A673 (cell line): ENCODE data around the gene SEBOX. TPM values are rescaled to one million over a fixed set of nuclear protein-coding genes. Genes with fewer than 3 reads are reported as not detected.
A peak's percentile ranks its signal among the peaks of the same experiment; 100 is the strongest.

Experiments
- BruUV-seq: library from RNA; stranded (reverse); fragments of 400-500 nt; replicated peaks from 2 replicates; lab custom pipeline; 2021; lab: Mats Ljungman, UMichigan
- CTCF ChIA-PET: fragments of 300-600 bp; sonication (Branson Sonifier 250); formaldehyde crosslinking; loops from one replicate; lab custom pipeline; 2022; ENCODE audit warnings: antibody characterized with exemption; lab: Charles Lee
- POLR2A ChIA-PET: fragments of 300-600 bp; sonication (Branson Sonifier 250); formaldehyde crosslinking; loops from one replicate; lab custom pipeline; 2022; ENCODE audit warnings: antibody characterized with exemption; ENCODE audit not compliant: low non-redundant PET; lab: Charles Lee
- DNase-seq: peaks from one replicate; pipeline ENCODE4 v3.0.0-alpha.2; 2015; ENCODE audit warnings: low spot score
- H3K27ac ChIP-seq: fragments of 200-600 bp; sonication (generic); 2 replicates; pipeline ENCODE4 v1.5.1; 2016; ENCODE audit warnings: mixed run types, low read depth, mild to moderate bottlenecking, mixed read lengths, antibody characterized with exemption, low read length; ENCODE audit not compliant: poor library complexity, severe bottlenecking
- H3K27me3 ChIP-seq: fragments of 200-600 bp; sonication (generic); replicated peaks from 2 replicates; pipeline ENCODE4 v1.6.1; 2017; ENCODE audit warnings: mixed run types, low read depth, mild to moderate bottlenecking, mixed read lengths, antibody characterized with exemption, low read length; ENCODE audit not compliant: insufficient read depth, poor library complexity
- H3K36me3 ChIP-seq: fragments of 200-600 bp; sonication (generic); 2 replicates; pipeline ENCODE4 v1.6.1; 2016; ENCODE audit warnings: mixed run types, mild to moderate bottlenecking, mixed read lengths, antibody characterized with exemption, low read length; ENCODE audit not compliant: insufficient read depth, poor library complexity, severe bottlenecking
- H3K4me1 ChIP-seq: fragments of 200-600 bp; sonication (generic); 2 replicates; pipeline ENCODE4 v1.6.1; 2017; ENCODE audit warnings: mixed run types, mild to moderate bottlenecking, mixed read lengths, antibody characterized with exemption, low read length; ENCODE audit not compliant: insufficient read depth, poor library complexity, severe bottlenecking
- H3K4me3 ChIP-seq: fragments of 200-600 bp; sonication (generic); 2 replicates; pipeline ENCODE4 v1.5.1; 2016; ENCODE audit warnings: low read depth, mixed run types, mild to moderate bottlenecking, mixed read lengths, low read length; ENCODE audit not compliant: poor library complexity, severe bottlenecking
- H3K9me3 ChIP-seq: fragments of 200-600 bp; sonication (generic); 2 replicates; pipeline ENCODE4 v1.6.1; 2016; ENCODE audit warnings: mixed run types, low read depth, mild to moderate bottlenecking, mixed read lengths, antibody characterized with exemption, low read length; ENCODE audit not compliant: poor library complexity, severe bottlenecking
- CTCF ChIP-seq: fragments of 300-800, 200-600 bp; sonication (generic); conservative IDR thresholded peaks from 2 replicates; pipeline ENCODE4 v1.5.1; 2017; ENCODE audit warnings: low read depth, mild to moderate bottlenecking, antibody characterized with exemption, low read length, moderate library complexity, mixed read lengths
- EZH2 ChIP-seq: fragments of 200-600 bp; sonication (generic); IDR thresholded peaks from 2 replicates; pipeline ENCODE4 v1.6.1; 2017; ENCODE audit warnings: borderline replicate concordance, low read depth, mild to moderate bottlenecking, mixed read lengths, antibody characterized with exemption, low read length; ENCODE audit not compliant: poor library complexity, severe bottlenecking
- intact Hi-C: fragments of 100-400 bp; cut with micrococcal nuclease; formaldehyde crosslinking; loops from one replicate; pipeline ENCODE4 v1.10.0; 2022; ENCODE audit not compliant: unreplicated experiment
- total RNA-seq: library from RNA; stranded (reverse); gene quantifications from 2 replicates; pipeline ENCODE4 v1.2.3, GENCODE V29; 2021

The SEBOX gene
- total RNA-seq, 1 experiment from 2014 or later, result not detected

- DNase-seq, result no peak
- no peaks in the 10 kb centered on the region for H3K27me3 ChIP-seq
- POLR2A ChIA-PET, result interaction anchor here (0.7 kb wide), 1 partner anchor 42 kb away, joined by 3 read pairs; no protein-coding TSS in a partner anchor
- H3K36me3 ChIP-seq, result peaks cover 52% of the 10 kb centered on the region
- no TSS peak for BruUV-seq
- no peak overlapping the region for H3K27ac ChIP-seq
- intact Hi-C loops, result no loop called here
- H3K9me3 ChIP-seq, result no peaks in the 10 kb centered on the region
- H3K4me1 ChIP-seq, result peaks cover 6% of the 10 kb centered on the region
- TF ChIP-seq CTCF (no peak), EZH2 (no peak)
- no peak overlapping the region for H3K4me3 ChIP-seq
- CTCF ChIA-PET, result no interaction called here
These were observed 37.3 kb downstream of the SEBOX start for GRCh38 chr17:28327709-28328108.

- Histone ChIP-seq H3K4me1 (peaks cover 11% of the 10 kb centered on the region), H3K27ac (no peak overlapping the region), H3K9me3 (no peaks in the 10 kb centered on the region), H3K27me3 (no peaks in the 10 kb centered on the region), H3K4me3 (no peak overlapping the region), H3K36me3 (peaks cover 52% of the 10 kb centered on the region)
- intact Hi-C loops, result no loop called here
- POLR2A ChIA-PET, result no interaction called here
- TF ChIP-seq EZH2, result no peak
- TF ChIP-seq CTCF, result no peak
- CTCF ChIA-PET, result no interaction called here
- DNase-seq, result no peak
- TSS peak; percentile 7 for BruUV-seq
These were observed 37.9 kb downstream of the SEBOX start for GRCh38 chr17:28327031-28327607.

GRCh38 chr17:28326114-28326513 lies 38.9 kb downstream of the SEBOX start:
- POLR2A ChIA-PET, result no interaction called here
- no peak for TF ChIP-seq CTCF
- TF ChIP-seq EZH2, result no peak
- Histone ChIP-seq H3K27ac (no peak overlapping the region), H3K27me3 (no peaks in the 10 kb centered on the region), H3K9me3 (no peaks in the 10 kb centered on the region), H3K4me3 (no peak overlapping the region), H3K36me3 (peaks cover 49% of the 10 kb centered on the region), H3K4me1 (peaks cover 21% of the 10 kb centered on the region)
- no peak for DNase-seq
- no TSS peak for BruUV-seq
- intact Hi-C loops, result no loop called here
- CTCF ChIA-PET, result no interaction called here
